Measurements from ENCODE around the gene LSM10.

LSM10 gene

GRCh38 chr1:36355811-36356210, 41.9 kb downstream of the LSM10 start:
- H3K27me3 ChIP-seq, result no peaks in the 10 kb centered on the region
- no peaks in the 10 kb centered on the region for H3K36me3 ChIP-seq
- TF ChIP-seq CTCF (IDR thresholded peaks at IDR 0.05; ENCODE audit: low read depth, low read length), result no peak
- H3K4me1 ChIP-seq, result peaks cover 9% of the 10 kb centered on the region
- no peak for DNase-seq
- no peak overlapping the region for H3K4me3 ChIP-seq (ENCODE audit: low read depth, low read length)
- no peaks in the 10 kb centered on the region for H3K9me3 ChIP-seq

GRCh38 chr1:36354486-36354885, 43.2 kb downstream of the LSM10 start:
- H3K9me3 ChIP-seq, result no peaks in the 10 kb centered on the region
- H3K36me3 ChIP-seq, result no peaks in the 10 kb centered on the region
- H3K27me3 ChIP-seq, result no peaks in the 10 kb centered on the region
- H3K4me3 ChIP-seq (ENCODE audit: low read depth, low read length), result no peak overlapping the region
- H3K4me1 ChIP-seq, result peaks cover 9% of the 10 kb centered on the region
- TF ChIP-seq CTCF (IDR thresholded peaks at IDR 0.05; ENCODE audit: low read depth, low read length), result no peak
- DNase-seq, result no peak

- H3K9me3 ChIP-seq, result no peaks in the 10 kb centered on the region
- no peak overlapping the region for H3K4me3 ChIP-seq (ENCODE audit: low read depth, low read length)
- no peaks in the 10 kb centered on the region for H3K27me3 ChIP-seq
- TF ChIP-seq CTCF (IDR thresholded peaks at IDR 0.05; ENCODE audit: low read depth, low read length), result no peak
- peaks cover 9% of the 10 kb centered on the region for H3K4me1 ChIP-seq
- H3K36me3 ChIP-seq, result 0 out of 2 replicates have a peak, but pooled peaks cover 4% of the 10 kb centered on the region
- no peak for DNase-seq
These were observed 44.5 kb downstream of the LSM10 start for GRCh38 chr1:36352910-36353878.

GRCh38 chr1:36352125-36352909, 45.4 kb downstream of the LSM10 start:
- no peak for TF ChIP-seq CTCF (IDR thresholded peaks at IDR 0.05; ENCODE audit: low read depth, low read length)
- Histone ChIP-seq H3K4me3 (ENCODE audit: low read depth, low read length) (no peak overlapping the region), H3K9me3 (no peaks in the 10 kb centered on the region), H3K27me3 (no peaks in the 10 kb centered on the region), H3K36me3 (peaks cover 7% of the 10 kb centered on the region; the same call in 1 of the 2 replicates), H3K4me1 (peaks cover 9% of the 10 kb centered on the region)
- no peak for DNase-seq

- H3K4me1 ChIP-seq, result peaks cover 9% of the 10 kb centered on the region
- no peak for TF ChIP-seq CTCF (IDR thresholded peaks at IDR 0.05; ENCODE audit: low read depth, low read length)
- H3K9me3 ChIP-seq, result no peaks in the 10 kb centered on the region
- H3K36me3 ChIP-seq, result peaks cover 7% of the 10 kb centered on the region; the same call in 1 of the 2 replicates
- DNase-seq, result peak; percentile 63
- H3K4me3 ChIP-seq (ENCODE audit: low read depth, low read length), result no peak overlapping the region
- H3K27me3 ChIP-seq, result no peaks in the 10 kb centered on the region
These were observed 46.3 kb downstream of the LSM10 start for GRCh38 chr1:36351227-36351977.
